H1 (cell line): ENCODE measurements around the gene SYNJ2. TPM values are rescaled to one million over a fixed set of nuclear protein-coding genes. Genes with fewer than 3 reads are reported as not detected.
A peak's percentile ranks its signal among the peaks of the same experiment; 100 is the strongest.

Source experiments
- CTCF ChIA-PET: fragments of 300-600 bp; sonication (Branson Sonifier 250); formaldehyde crosslinking; loops from one replicate; lab custom pipeline; 2021; ENCODE audit not compliant: partially characterized antibody; lab: Charles Lee
- POLR2A ChIA-PET: fragments of 300-600 bp; sonication (Branson Sonifier 250); formaldehyde crosslinking; loops from one replicate; lab custom pipeline; 2021; ENCODE audit warnings: inconsistent platforms; ENCODE audit not compliant: partially characterized antibody; lab: Charles Lee
- DNase-seq, 2 experiments: peaks; one replicate each; pipeline versions ENCODE4 v3.0.0 to v3.0.0-alpha.2; 2010 to 2022; ENCODE audit warnings: low spot score in 2 of 2, low read depth in 1 of 2, mixed read lengths in 1 of 2
- FAIRE-seq: peaks from 2 replicates; lab custom pipeline; 2011; peaks lifted over from hg19 to GRCh38; lab: Jason Lieb, UNC
- H2AFZ ChIP-seq: 2 replicates; pipeline ENCODE4 v1.8.1; 2012; ENCODE audit warnings: low read length, inconsistent platforms
- H2AK5ac ChIP-seq: 2 replicates; pipeline ENCODE4 v1.6.1; 2013; ENCODE audit warnings: low read depth, low read length
- H2BK120ac ChIP-seq: replicated peaks from 2 replicates; pipeline ENCODE3; 2013; ENCODE audit warnings: low read depth, low read length, inconsistent platforms
- H2BK12ac ChIP-seq: 2 replicates; pipeline ENCODE4 v1.6.1; 2013; ENCODE audit warnings: low read depth, low read length
- H2BK15ac ChIP-seq: 2 replicates; pipeline ENCODE4 v1.6.1; 2013; ENCODE audit warnings: low read length
- H2BK20ac ChIP-seq: 2 replicates; pipeline ENCODE4 v1.6.1; 2013; ENCODE audit warnings: low read length
- H2BK5ac ChIP-seq: 2 replicates; pipeline ENCODE4 v1.6.1; 2013; ENCODE audit warnings: low read depth, low read length
- H3K14ac ChIP-seq: 2 replicates; pipeline ENCODE4 v1.6.1; 2013; ENCODE audit warnings: inconsistent platforms; ENCODE audit not compliant: insufficient read length
- H3K18ac ChIP-seq: 2 replicates; pipeline ENCODE4 v1.6.1; 2013; ENCODE audit warnings: low read length; ENCODE audit errors: extremely low read depth
- H3K23ac ChIP-seq: 2 replicates; pipeline ENCODE4 v1.6.1; 2013; ENCODE audit warnings: inconsistent platforms; ENCODE audit not compliant: insufficient read length
- H3K23me2 ChIP-seq: 2 replicates; pipeline ENCODE4 v1.6.1; 2013; ENCODE audit warnings: low read depth, low read length
- H3K27ac ChIP-seq: 2 replicates; pipeline ENCODE4 v1.6.1; 2011; ENCODE audit warnings: low read depth, low read length, inconsistent platforms
- H3K27me3 ChIP-seq, 4 experiments: replicated peaks in 1 of 4; 1 replicate in 1 of 4; 2 replicates in 3 of 4; pipeline versions ENCODE4 v1.6.1 to v1.8.1; 2011 to 2013; ENCODE audit warnings: low read length in 3 of 4, mild to moderate bottlenecking in 3 of 4, inconsistent platforms in 2 of 4, mixed read lengths in 2 of 4, moderate library complexity in 1 of 4; ENCODE audit not compliant: control insufficient read depth in 3 of 4, insufficient read depth in 3 of 4; ENCODE audit errors: extremely low read depth in 1 of 4
- H3K36me3 ChIP-seq, 4 experiments: 2 replicates each; pipeline versions ENCODE4 v1.6.1 to v1.8.1; 2011 to 2013; ENCODE audit warnings: mild to moderate bottlenecking in 4 of 4, low read length in 3 of 4, moderate library complexity in 2 of 4, control low read depth in 1 of 4, inconsistent platforms in 1 of 4; ENCODE audit not compliant: insufficient read depth in 4 of 4, control insufficient read depth in 2 of 4
- H3K4ac ChIP-seq: replicated peaks from 2 replicates; pipeline ENCODE3; 2013; ENCODE audit warnings: low read length, low read depth, mixed read lengths, inconsistent platforms; ENCODE audit not compliant: insufficient read length
- H3K4me1 ChIP-seq, 4 experiments: replicated peaks in 1 of 4; 1 replicate in 1 of 4; 2 replicates in 3 of 4; pipeline versions ENCODE4 v1.6.1 to v1.8.1; 2011 to 2013; ENCODE audit warnings: low read length in 3 of 4, inconsistent platforms in 2 of 4, mixed read lengths in 1 of 4; ENCODE audit not compliant: insufficient read depth in 4 of 4, control insufficient read depth in 3 of 4
- H3K4me2 ChIP-seq, 2 experiments: 2 replicates each; pipeline versions ENCODE4 v1.6.1 to v1.8.1; 2011 to 2013; ENCODE audit warnings: low read depth in 2 of 2, low read length in 2 of 2, control low read depth in 1 of 2, inconsistent platforms in 1 of 2, mild to moderate bottlenecking in 1 of 2; ENCODE audit not compliant: insufficient read depth in 1 of 2
- H3K4me3 ChIP-seq, 4 experiments: fragments of 200-600, 300-600 bp in 1 of 4; sonication (generic), shearing (Covaris generic), sonication (Bioruptor Twin) in 1 of 4; 2 replicates each; pipeline versions ENCODE4 v1.5.1 to v1.8.1; 2011 to 2016; ENCODE audit warnings: low read length in 4 of 4, low read depth in 3 of 4, control low read depth in 2 of 4, inconsistent platforms in 2 of 4, mild to moderate bottlenecking in 2 of 4, mixed read lengths in 1 of 4, moderate library complexity in 1 of 4; ENCODE audit not compliant: insufficient read depth in 2 of 4; ENCODE audit errors: extremely low read depth in 1 of 4
- H3K56ac ChIP-seq: replicated peaks from 2 replicates; pipeline ENCODE3; 2013; ENCODE audit warnings: low read depth, mild to moderate bottlenecking, mixed read lengths, low read length, inconsistent platforms; ENCODE audit not compliant: insufficient read length
- H3K79me1 ChIP-seq: 2 replicates; pipeline ENCODE4 v1.6.1; 2013; ENCODE audit warnings: low read depth, low read length, control low read depth
- H3K79me2 ChIP-seq, 2 experiments: 2 replicates each; pipeline versions ENCODE4 v1.6.1 to v1.8.1; 2012 to 2013; ENCODE audit warnings: low read length in 2 of 2, mild to moderate bottlenecking in 2 of 2, inconsistent platforms in 1 of 2; ENCODE audit not compliant: insufficient read depth in 2 of 2, control insufficient read depth in 1 of 2
- H3K9ac ChIP-seq, 4 experiments: replicated peaks in 1 of 4; 1 replicate in 1 of 4; 2 replicates in 3 of 4; pipeline versions ENCODE4 v1.6.1 to v1.8.1; 2011 to 2013; ENCODE audit warnings: low read depth in 3 of 4, low read length in 3 of 4, control low read depth in 2 of 4, mild to moderate bottlenecking in 2 of 4, moderate library complexity in 2 of 4, inconsistent platforms in 1 of 4; ENCODE audit errors: extremely low read depth in 1 of 4
- H3K9me3 ChIP-seq, 2 experiments: 2 replicates each; pipeline versions ENCODE4 v1.6.1 to v1.8.1; 2012 to 2013; ENCODE audit warnings: mild to moderate bottlenecking in 2 of 2, moderate library complexity in 2 of 2, control low read depth in 1 of 2, inconsistent platforms in 1 of 2, low read depth in 1 of 2, low read length in 1 of 2, mixed read lengths in 1 of 2; ENCODE audit not compliant: insufficient read depth in 2 of 2
- H4K20me1 ChIP-seq, 2 experiments: replicated peaks in 1 of 2; 2 replicates each; pipeline versions ENCODE3 to v1.8.1; 2011 to 2013; ENCODE audit warnings: inconsistent platforms in 2 of 2, low read length in 2 of 2, mild to moderate bottlenecking in 1 of 2; ENCODE audit not compliant: insufficient read depth in 2 of 2, control insufficient read depth in 1 of 2
- H4K5ac ChIP-seq: 2 replicates; pipeline ENCODE4 v1.6.1; 2013; ENCODE audit warnings: low read length, low read depth, mixed read lengths, inconsistent platforms; ENCODE audit not compliant: insufficient read length
- H4K8ac ChIP-seq: 2 replicates; pipeline ENCODE4 v1.8.0; 2013; ENCODE audit warnings: mild to moderate bottlenecking, moderate library complexity, low read length, inconsistent platforms; ENCODE audit not compliant: insufficient read depth; ENCODE audit errors: extremely low read depth
- H4K91ac ChIP-seq: replicated peaks from 2 replicates; pipeline ENCODE3; 2013; ENCODE audit warnings: low read length, mixed read lengths, inconsistent platforms; ENCODE audit not compliant: insufficient read length
- ATF3 ChIP-seq: IDR thresholded peaks from 2 replicates; pipeline ENCODE4 v1.6.1; 2011; ENCODE audit warnings: low read depth, mild to moderate bottlenecking, low read length; ENCODE audit not compliant: insufficient read depth
- POLR2A ChIP-seq, 2 experiments: IDR thresholded peaks; 1 replicate in 1 of 2; 2 replicates in 1 of 2; pipeline ENCODE4 v1.6.1; 2011; ENCODE audit warnings: low read depth in 2 of 2, low read length in 2 of 2, mild to moderate bottlenecking in 2 of 2; ENCODE audit errors: control extremely low read depth in 1 of 2
- WGBS, 2 experiments: shearing (Covaris generic) in 1 of 2; methylation state at CpG; one replicate each; pipeline versions ENCODE4 v1.1.6 to v1.1.7; 2013 to 2015; ENCODE audit warnings: low lambda C conversion rate in 2 of 2, mixed read lengths in 2 of 2, inconsistent platforms in 1 of 2, low coverage in 1 of 2, missing lambda C conversion rate in 1 of 2; ENCODE audit not compliant: insufficient replicate concordance in 2 of 2, insufficient coverage in 1 of 2, insufficient read length in 1 of 2; ENCODE audit errors: extremely low coverage in 1 of 2, missing lambda C conversion rate in 1 of 2; 5-methylcytosine and 5-hydroxymethylcytosine counted together
- polyA plus RNA-seq, 7 experiments: library from polyadenylated mRNA; depleted of rRNA in 3 of 7; stranded (reverse) in 5 of 7; unstranded in 2 of 7; fragments of >200 nt in 5 of 7; fragments of 200-250 nt in 2 of 7; gene quantifications; 1 replicate in 5 of 7; 2 replicates in 1 of 7; 4 replicates in 1 of 7; pipeline versions ENCODE4 v1.2.1 to v1.2.3, GENCODE V29; 2011 to 2013; ENCODE audit warnings: missing spikeins in 2 of 7, mixed read lengths in 2 of 7
- total RNA-seq: library from RNA; stranded (reverse); fragmentation: NEBNext Ultra II Directional; extraction: Animal tissue kit (Norgen Biotek cat#: 25700); gene quantifications from 2 replicates; pipeline ENCODE4 v1.2.1, GENCODE V29; 2021

SYNJ2 gene
- total and polyA plus RNA-seq, 2 of the 8 experiments (the other 6 are each of a cell fraction or from before 2014, with no cell fraction given) = 3.7 to 13.9 TPM

- H2BK20ac ChIP-seq = no peak overlapping the region
- no peak overlapping the region for H4K8ac ChIP-seq
- no peaks in the 10 kb centered on the region for H3K9me3 ChIP-seq
- POLR2A ChIA-PET = no interaction called here
- no peaks in the 10 kb centered on the region for H4K20me1 ChIP-seq
- no peak overlapping the region for H2BK120ac ChIP-seq
- DNase-seq = no peak
- no peak overlapping the region for H3K23ac ChIP-seq
- no peak overlapping the region for H3K14ac ChIP-seq
- H3K27me3 ChIP-seq = no peaks in the 10 kb centered on the region
- H3K9ac ChIP-seq = no peak overlapping the region
- no peak overlapping the region for H2AK5ac ChIP-seq
- no peak overlapping the region for H3K18ac ChIP-seq
- no peaks in the 10 kb centered on the region for H3K23me2 ChIP-seq
- no peak for FAIRE-seq
- H3K79me1 ChIP-seq = no peaks in the 10 kb centered on the region
- H4K91ac ChIP-seq = no peak overlapping the region
- no peak overlapping the region for H2AFZ ChIP-seq
- CTCF ChIA-PET = interaction anchor here (0.8 to 2.1 kb wide), 16 partner anchors 9 to 574 kb away, joined by 3 to 17 read pairs (median 6); no protein-coding TSS in a partner anchor
- H3K56ac ChIP-seq = no peak overlapping the region
- TF ChIP-seq POLR2A (IDR thresholded peaks at IDR 0.05; ENCODE audit: control extremely low read depth in 1 of 2, low read depth in 2 of 2, low read length in 2 of 2) = peak in 1 of 2 experiments; percentile 28; a peak in 1 of 3 replicates
- no peak for TF ChIP-seq ATF3
- H2BK5ac ChIP-seq = no peak overlapping the region
- H2BK15ac ChIP-seq = no peak overlapping the region
- no peak overlapping the region for H3K4me3 ChIP-seq
- 86% methylated on average over 6 of the region's 6 CpGs; no CpG with 5 or more reads in 1 of the 2 experiments for WGBS, 2 experiments
- no peak overlapping the region for H3K4ac ChIP-seq
- H3K27ac ChIP-seq = no peak overlapping the region
- H3K79me2 ChIP-seq = no peaks in the 10 kb centered on the region
- H3K4me1 ChIP-seq = no peaks in the 10 kb centered on the region
- H3K36me3 ChIP-seq = peaks cover 4 to 21% (median 12%) of the 10 kb centered on the region in 4 experiments; a peak in 6 of 8 replicates
- H2BK12ac ChIP-seq = no peak overlapping the region
- H4K5ac ChIP-seq = no peak overlapping the region
- no peak overlapping the region for H3K4me2 ChIP-seq
These were observed 35.5 kb upstream of the SYNJ2 start for GRCh38 chr6:157946053-157946617.
